ENCODE data around the gene TCF19.

DNA sequence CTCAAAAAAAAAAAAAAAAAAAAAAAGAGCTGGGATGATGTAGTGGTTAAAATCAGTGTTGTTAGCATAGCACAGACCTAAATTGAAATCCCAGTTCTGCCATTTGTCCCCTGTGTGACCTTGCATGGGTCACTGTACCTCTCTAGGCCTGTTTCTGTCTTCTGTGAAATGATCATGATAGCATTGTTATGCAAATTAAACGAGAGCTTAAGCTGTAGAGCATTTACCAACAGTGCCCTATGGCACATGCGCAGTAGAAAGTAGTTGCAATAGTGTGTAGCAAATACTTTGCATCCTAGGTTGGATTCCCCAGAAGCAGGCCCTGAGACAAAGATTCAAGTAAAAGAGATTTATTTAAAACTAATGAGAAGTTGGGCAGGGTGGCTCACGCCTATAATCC lies 26.8 kb upstream of the TCF19 start:
- TF ChIP-seq, protein P1, sequence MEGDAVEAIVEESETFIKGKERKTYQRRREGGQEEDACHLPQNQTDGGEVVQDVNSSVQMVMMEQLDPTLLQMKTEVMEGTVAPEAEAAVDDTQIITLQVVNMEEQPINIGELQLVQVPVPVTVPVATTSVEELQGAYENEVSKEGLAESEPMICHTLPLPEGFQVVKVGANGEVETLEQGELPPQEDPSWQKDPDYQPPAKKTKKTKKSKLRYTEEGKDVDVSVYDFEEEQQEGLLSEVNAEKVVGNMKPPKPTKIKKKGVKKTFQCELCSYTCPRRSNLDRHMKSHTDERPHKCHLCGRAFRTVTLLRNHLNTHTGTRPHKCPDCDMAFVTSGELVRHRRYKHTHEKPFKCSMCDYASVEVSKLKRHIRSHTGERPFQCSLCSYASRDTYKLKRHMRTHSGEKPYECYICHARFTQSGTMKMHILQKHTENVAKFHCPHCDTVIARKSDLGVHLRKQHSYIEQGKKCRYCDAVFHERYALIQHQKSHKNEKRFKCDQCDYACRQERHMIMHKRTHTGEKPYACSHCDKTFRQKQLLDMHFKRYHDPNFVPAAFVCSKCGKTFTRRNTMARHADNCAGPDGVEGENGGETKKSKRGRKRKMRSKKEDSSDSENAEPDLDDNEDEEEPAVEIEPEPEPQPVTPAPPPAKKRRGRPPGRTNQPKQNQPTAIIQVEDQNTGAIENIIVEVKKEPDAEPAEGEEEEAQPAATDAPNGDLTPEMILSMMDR (IDR thresholded peaks at IDR 0.05), result no peak
- TF ChIP-seq POLR2A (IDR thresholded peaks at IDR 0.05), result no peak
- no peak for TF ChIP-seq POLR2AphosphoS5 (IDR thresholded peaks at IDR 0.05)
- TF ChIP-seq EP300 (IDR thresholded peaks at IDR 0.05), result no peak

All from stomach (tissue), 4 donors.